Posterior cingulate gyrus (tissue), 11 donors: ENCODE measurements around the gene SAA2.
A peak's percentile ranks its signal among the peaks of the same experiment; 100 is the strongest.
"Not testable (repeated sequence)": the region's sequence is repeated elsewhere in the genome, so short reads cannot be mapped to it uniquely, and the experiment has no call there.

ENCODE experiments used
- DNase-seq, 10 donors: peaks; one replicate each; pipeline versions ENCODE4 v3.0.0 to v3.0.0-alpha.2; 2020 to 2021; ENCODE audit warnings: mixed read lengths in 3 of 10
- intact Hi-C: fragments of 100-400 bp; cut with DNase I; formaldehyde crosslinking; loops from one replicate; pipeline ENCODE4 v1.15.1; 2023

SAA2 gene

GRCh38 chr11:18248561-18248960 is at the start of gene SAA2:
Gene SAA2, minus strand, starts transcription at chr11:18248668. Its CDS starts 657 bp downstream, at chr11:18248011.
- DNase-seq = no peak
- intact Hi-C loops = no loop called here

- intact Hi-C loops = no loop called here
- no peak for DNase-seq
Measured at GRCh38 chr11:18295316-18295715, 46.8 kb upstream of the SAA2 start.

- intact Hi-C loops = no loop called here
Measured at GRCh38 chr11:18294862-18295261, 46.4 kb upstream of the SAA2 start.

GRCh38 chr11:18288911-18289310 is 40.4 kb upstream of the SAA2 start:
- intact Hi-C loops = no loop called here
- DNase-seq = no peak

More at GRCh38 chr11:18294862-18295261, 46.4 kb upstream of the SAA2 start:
- DNase-seq = no peak

- DNase-seq = no peak
- intact Hi-C loops = no loop called here
Measured at GRCh38 chr11:18285841-18286240, 37.4 kb upstream of the SAA2 start.

GRCh38 chr11:18282626-18283025 is 34.2 kb upstream of the SAA2 start:
- intact Hi-C loops = no loop called here

GRCh38 chr11:18280438-18281045 is 32.1 kb upstream of the SAA2 start:
- intact Hi-C loops = no loop called here
- no peak for DNase-seq

More at GRCh38 chr11:18282626-18283025, 34.2 kb upstream of the SAA2 start:
- no peak for DNase-seq

- peak in 1 of 10 donors; percentile 27 for DNase-seq
- intact Hi-C loops = no loop called here
Measured at GRCh38 chr11:18277565-18278271, 29.2 kb upstream of the SAA2 start.

GRCh38 chr11:18271206-18271605 is 22.7 kb upstream of the SAA2 start:
- no peak for DNase-seq
- intact Hi-C loops = no loop called here

- no peak for DNase-seq
- intact Hi-C loops = no loop called here
Measured at GRCh38 chr11:18270102-18270501, 21.6 kb upstream of the SAA2 start.

GRCh38 chr11:18269252-18269651 is 20.8 kb upstream of the SAA2 start:
- intact Hi-C loops, DNase-seq: not testable (repeated sequence)

- intact Hi-C loops, DNase-seq: not testable (repeated sequence)
Measured at GRCh38 chr11:18267335-18268133, 19.1 kb upstream of the SAA2 start.

GRCh38 chr11:18265949-18266348 is 17.5 kb upstream of the SAA2 start, which contains the start of gene SAA1:
Gene SAA1, plus strand, starts transcription at chr11:18266264. Its CDS starts 624 bp downstream, at chr11:18266888.
- DNase-seq = no peak
- intact Hi-C loops = no loop called here

- intact Hi-C loops = no loop called here
- no peak for DNase-seq
Measured at GRCh38 chr11:18264677-18265555, 16.4 kb upstream of the SAA2 start.

GRCh38 chr11:18264035-18264434 is 15.6 kb upstream of the SAA2 start:
- intact Hi-C loops = no loop called here
- DNase-seq = no peak

- DNase-seq, intact Hi-C loops: not testable (repeated sequence)
Measured at GRCh38 chr11:18262681-18263350, 14.3 kb upstream of the SAA2 start.

- intact Hi-C loops = no loop called here
- no peak for DNase-seq
Measured at GRCh38 chr11:18261721-18262120, 13.3 kb upstream of the SAA2 start.

- DNase-seq = no peak
- intact Hi-C loops = no loop called here
Measured at GRCh38 chr11:18259259-18259658, 10.8 kb upstream of the SAA2 start.

- intact Hi-C loops = no loop called here
- DNase-seq = peak in 1 of 10 donors; percentile 30
Measured at GRCh38 chr11:18254781-18255361, 6.4 kb upstream of the SAA2 start.
